PC-9 (cell line): ENCODE data around the gene TLR8. TPM values are rescaled to one million over a fixed set of nuclear protein-coding genes. Genes with fewer than 3 reads are reported as not detected.

ENCODE experiments used
- BruUV-seq: library from RNA; stranded (reverse); fragments of 400-500 nt; replicated peaks from 2 replicates; lab custom pipeline; 2021; lab: Mats Ljungman, UMichigan
- CTCF ChIA-PET: fragments of 300-600 bp; sonication (Branson Sonifier 250); formaldehyde crosslinking; loops from one replicate; lab custom pipeline; 2022; ENCODE audit warnings: antibody characterized with exemption; lab: Charles Lee
- POLR2A ChIA-PET: fragments of 300-600 bp; sonication (Branson Sonifier 250); formaldehyde crosslinking; loops from one replicate; lab custom pipeline; 2022; ENCODE audit warnings: antibody characterized with exemption; ENCODE audit not compliant: unreplicated experiment; lab: Charles Lee
- DNase-seq, 2 experiments: peaks; one replicate each; pipeline versions ENCODE4 v3.0.0 to v3.0.0-alpha.2; 2015 to 2022; ENCODE audit warnings: mixed read lengths in 1 of 2
- H2AFZ ChIP-seq: fragments of 200-600 bp; sonication (generic); 2 replicates; pipeline ENCODE4 v1.8.1; 2017; ENCODE audit warnings: antibody characterized with exemption
- H3F3A ChIP-seq: fragments of 200-600 bp; sonication (generic); 2 replicates; pipeline ENCODE4 v1.8.1; 2017; ENCODE audit warnings: antibody characterized with exemption, mild to moderate bottlenecking, low read depth; ENCODE audit not compliant: insufficient read depth
- H3K27ac ChIP-seq: fragments of 200-600 bp; sonication (generic); 2 replicates; pipeline ENCODE4 v1.6.1; 2016; ENCODE audit warnings: mixed run types
- H3K27me3 ChIP-seq: fragments of 200-600 bp; sonication (generic); 2 replicates; pipeline ENCODE4 v1.6.1; 2016; ENCODE audit warnings: low read depth, mixed run types; ENCODE audit not compliant: insufficient read depth
- H3K36me3 ChIP-seq: fragments of 200-600 bp; sonication (generic); 2 replicates; pipeline ENCODE4 v1.6.1; 2016; ENCODE audit warnings: low read depth, mixed run types
- H3K4me1 ChIP-seq: fragments of 200-600 bp; sonication (generic); replicated peaks from 2 replicates; pipeline ENCODE4 v1.6.1; 2016; ENCODE audit warnings: mixed run types; ENCODE audit not compliant: insufficient read depth
- H3K4me2 ChIP-seq: fragments of 200-600 bp; sonication (generic); 2 replicates; pipeline ENCODE4 v1.6.1; 2017; ENCODE audit warnings: mixed run types
- H3K4me3 ChIP-seq: fragments of 200-600 bp; sonication (generic); 2 replicates; pipeline ENCODE4 v1.6.1; 2016; ENCODE audit warnings: mixed run types
- H3K79me2 ChIP-seq: fragments of 200-600 bp; sonication (generic); 2 replicates; pipeline ENCODE4 v1.6.1; 2017; ENCODE audit warnings: low read depth, mixed run types
- H3K9me2 ChIP-seq: fragments of 200-600 bp; sonication (generic); 2 replicates; pipeline ENCODE4 v1.8.1; 2017; ENCODE audit warnings: mild to moderate bottlenecking; ENCODE audit not compliant: insufficient read depth
- H3K9me3 ChIP-seq: fragments of 200-600 bp; sonication (generic); 2 replicates; pipeline ENCODE4 v1.8.1; 2016; ENCODE audit warnings: low read depth; ENCODE audit not compliant: insufficient read depth
- H4K20me1 ChIP-seq: fragments of 200-600 bp; sonication (generic); 2 replicates; pipeline ENCODE4 v1.8.1; 2017; ENCODE audit not compliant: insufficient read depth
- EZH2 ChIP-seq: fragments of 200-600 bp; sonication (generic); IDR thresholded peaks from 2 replicates; pipeline ENCODE4 v1.8.0; 2017; ENCODE audit warnings: antibody characterized with exemption, low read depth
- intact Hi-C: fragments of 100-400 bp; cut with micrococcal nuclease; formaldehyde crosslinking; loops from one replicate; pipeline ENCODE4 v1.10.0; 2022; ENCODE audit not compliant: unreplicated experiment
- total RNA-seq: library from RNA; stranded (reverse); gene quantifications from 2 replicates; pipeline ENCODE4 v1.2.3, GENCODE V29; 2021
- TF ChIP-seq, protein P1 (sequence below): fragments of 200-600 bp; sonication (generic); conservative IDR thresholded peaks from 2 replicates; pipeline ENCODE4 v1.6.1; 2017; ENCODE audit warnings: mixed run types, antibody characterized with exemption, mild to moderate bottlenecking, moderate library complexity

TLR8 gene
- total RNA-seq, 1 experiment from 2014 or later, result not detected

DNA sequence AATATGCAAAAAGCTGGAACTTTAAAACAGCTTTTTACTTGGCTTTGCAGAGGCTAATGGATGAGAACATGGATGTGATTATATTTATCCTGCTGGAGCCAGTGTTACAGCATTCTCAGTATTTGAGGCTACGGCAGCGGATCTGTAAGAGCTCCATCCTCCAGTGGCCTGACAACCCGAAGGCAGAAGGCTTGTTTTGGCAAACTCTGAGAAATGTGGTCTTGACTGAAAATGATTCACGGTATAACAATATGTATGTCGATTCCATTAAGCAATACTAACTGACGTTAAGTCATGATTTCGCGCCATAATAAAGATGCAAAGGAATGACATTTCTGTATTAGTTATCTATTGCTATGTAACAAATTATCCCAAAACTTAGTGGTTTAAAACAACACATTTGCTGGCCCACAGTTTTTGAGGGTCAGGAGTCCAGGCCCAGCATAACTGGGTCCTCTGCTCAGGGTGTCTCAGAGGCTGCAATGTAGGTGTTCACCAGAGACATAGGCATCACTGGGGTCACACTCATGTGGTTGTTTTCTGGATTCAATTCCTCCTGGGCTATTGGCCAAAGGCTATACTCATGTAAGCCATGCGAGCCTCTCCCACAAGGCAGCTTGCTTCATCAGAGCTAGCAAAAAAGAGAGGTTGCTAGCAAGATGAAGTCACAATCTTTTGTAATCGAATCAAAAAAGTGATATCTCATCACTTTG, 15.6 kb downstream of the TLR8 start:
- no peaks in the 10 kb centered on the region for H3K4me1 ChIP-seq
- CTCF ChIA-PET, result no interaction called here
- BruUV-seq, result no TSS peak

DNA sequence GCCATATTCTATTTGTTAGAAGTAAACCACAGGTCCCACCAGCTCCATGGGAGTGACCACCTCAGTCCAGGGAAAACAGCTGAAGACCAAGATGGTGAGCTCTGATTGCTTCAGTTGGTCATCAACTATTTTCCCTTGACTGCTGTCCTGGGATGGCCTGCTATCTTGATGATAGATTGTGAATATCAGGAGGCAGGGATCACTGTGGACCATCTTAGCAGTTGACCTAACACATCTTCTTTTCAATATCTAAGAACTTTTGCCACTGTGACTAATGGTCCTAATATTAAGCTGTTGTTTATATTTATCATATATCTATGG, 16.1 kb downstream of the TLR8 start:
- no peaks in the 10 kb centered on the region for H3K36me3 ChIP-seq
- no peaks in the 10 kb centered on the region for H3K9me2 ChIP-seq
- no peaks in the 10 kb centered on the region for H3K9me3 ChIP-seq
- POLR2A ChIA-PET, result no interaction called here
- H3K4me1 ChIP-seq, result no peaks in the 10 kb centered on the region
- H3K27me3 ChIP-seq, result no peaks in the 10 kb centered on the region
- H3K4me3 ChIP-seq, result no peak overlapping the region
- no peak overlapping the region for H2AFZ ChIP-seq
- no peak for DNase-seq
- TF ChIP-seq, protein P1, sequence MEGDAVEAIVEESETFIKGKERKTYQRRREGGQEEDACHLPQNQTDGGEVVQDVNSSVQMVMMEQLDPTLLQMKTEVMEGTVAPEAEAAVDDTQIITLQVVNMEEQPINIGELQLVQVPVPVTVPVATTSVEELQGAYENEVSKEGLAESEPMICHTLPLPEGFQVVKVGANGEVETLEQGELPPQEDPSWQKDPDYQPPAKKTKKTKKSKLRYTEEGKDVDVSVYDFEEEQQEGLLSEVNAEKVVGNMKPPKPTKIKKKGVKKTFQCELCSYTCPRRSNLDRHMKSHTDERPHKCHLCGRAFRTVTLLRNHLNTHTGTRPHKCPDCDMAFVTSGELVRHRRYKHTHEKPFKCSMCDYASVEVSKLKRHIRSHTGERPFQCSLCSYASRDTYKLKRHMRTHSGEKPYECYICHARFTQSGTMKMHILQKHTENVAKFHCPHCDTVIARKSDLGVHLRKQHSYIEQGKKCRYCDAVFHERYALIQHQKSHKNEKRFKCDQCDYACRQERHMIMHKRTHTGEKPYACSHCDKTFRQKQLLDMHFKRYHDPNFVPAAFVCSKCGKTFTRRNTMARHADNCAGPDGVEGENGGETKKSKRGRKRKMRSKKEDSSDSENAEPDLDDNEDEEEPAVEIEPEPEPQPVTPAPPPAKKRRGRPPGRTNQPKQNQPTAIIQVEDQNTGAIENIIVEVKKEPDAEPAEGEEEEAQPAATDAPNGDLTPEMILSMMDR, result no peak
- TF ChIP-seq EZH2, result no peak
- H3F3A ChIP-seq, result no peaks in the 10 kb centered on the region
- intact Hi-C loops, result no loop called here
- CTCF ChIA-PET, result no interaction called here
- no peak overlapping the region for H3K4me2 ChIP-seq
- H4K20me1 ChIP-seq, result no peaks in the 10 kb centered on the region
- no TSS peak for BruUV-seq
- H3K27ac ChIP-seq, result no peak overlapping the region
- no peaks in the 10 kb centered on the region for H3K79me2 ChIP-seq

More for the DNA sequence above, 15.6 kb downstream of the TLR8 start:
- H3K4me2 ChIP-seq, result no peak overlapping the region
- H3K79me2 ChIP-seq, result no peaks in the 10 kb centered on the region
- H2AFZ ChIP-seq, result no peak overlapping the region
- TF ChIP-seq, protein P1, result no peak
- TF ChIP-seq EZH2, result no peak
- H3K4me3 ChIP-seq, result no peak overlapping the region
- H3K36me3 ChIP-seq, result no peaks in the 10 kb centered on the region
- no peaks in the 10 kb centered on the region for H4K20me1 ChIP-seq
- POLR2A ChIA-PET, result no interaction called here
- no peaks in the 10 kb centered on the region for H3K9me3 ChIP-seq
- DNase-seq, result no peak
- H3K27ac ChIP-seq, result no peak overlapping the region
- intact Hi-C loops, result no loop called here
- H3K9me2 ChIP-seq, result no peaks in the 10 kb centered on the region
- H3F3A ChIP-seq, result no peaks in the 10 kb centered on the region
- H3K27me3 ChIP-seq, result no peaks in the 10 kb centered on the region

DNA sequence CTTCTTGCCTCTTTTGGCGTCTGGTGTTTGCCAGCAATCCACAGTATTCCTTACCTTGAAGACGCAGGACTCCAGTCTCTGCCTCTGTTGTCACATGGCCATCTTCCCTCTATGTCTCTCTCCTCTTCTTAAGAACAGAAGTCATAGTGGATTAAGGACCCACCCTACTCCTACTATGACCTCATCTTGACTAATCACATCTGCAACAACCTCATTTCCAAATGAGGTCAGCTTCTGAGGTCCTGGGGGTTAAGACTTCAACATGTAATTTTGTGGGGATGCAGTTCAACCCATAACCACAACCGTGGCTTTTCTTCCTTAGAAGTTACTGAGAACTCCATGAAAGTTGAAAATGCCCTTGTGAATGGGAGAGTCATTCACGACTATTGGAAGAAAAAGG, 23.3 kb downstream of the TLR8 start:
- Histone ChIP-seq H3K36me3 (no peaks in the 10 kb centered on the region), H3K27me3 (no peaks in the 10 kb centered on the region), H3K27ac (no peak overlapping the region), H3K9me3 (no peaks in the 10 kb centered on the region), H3K4me3 (no peak overlapping the region), H3K4me2 (no peak overlapping the region), H3K4me1 (no peaks in the 10 kb centered on the region), H3K9me2 (no peaks in the 10 kb centered on the region), H2AFZ (no peak overlapping the region), H4K20me1 (no peaks in the 10 kb centered on the region), H3K79me2 (no peaks in the 10 kb centered on the region), H3F3A (no peaks in the 10 kb centered on the region)
- ChIA-PET POLR2A (no interaction called here), CTCF (no interaction called here)
- intact Hi-C loops, result no loop called here
- DNase-seq, result no peak
- TF ChIP-seq EZH2, result no peak
- TF ChIP-seq, protein P1, result no peak
- BruUV-seq, result no TSS peak
